H1 (cell line): ENCODE data around the gene NT5M. TPM values are rescaled to one million over a fixed set of nuclear protein-coding genes. Genes with fewer than 3 reads are reported as not detected.

Experiments used
- CHD2 ChIP-seq: IDR thresholded peaks from 2 replicates; pipeline ENCODE4 v1.6.1; 2012; ENCODE audit warnings: low read length, improper control_type of control experiment
- CHD7 ChIP-seq: fragments of 300-600 bp; sonication (generic); IDR thresholded peaks from 2 replicates; pipeline ENCODE4 v1.7.1; 2012; ENCODE audit warnings: low read length, moderate library complexity, mild to moderate bottlenecking, inconsistent platforms; ENCODE audit not compliant: insufficient replicate concordance
- JUN ChIP-seq: IDR thresholded peaks from 2 replicates; pipeline ENCODE4 v1.6.1; 2011; ENCODE audit warnings: low read depth, mild to moderate bottlenecking, improper control_type of control experiment, low read length
- POU5F1 ChIP-seq: IDR thresholded peaks from 2 replicates; pipeline ENCODE4 v1.6.1; 2011; ENCODE audit warnings: low read depth, mild to moderate bottlenecking, low read length, moderate library complexity
- RNF2 ChIP-seq: fragments of 200-900, 300-1000 bp; sonication (generic); IDR thresholded peaks from 2 replicates; pipeline ENCODE4 v1.7.1; 2016; ENCODE audit warnings: borderline replicate concordance, low read depth, mild to moderate bottlenecking, antibody characterized with exemption, low read length; ENCODE audit not compliant: poor library complexity, severe bottlenecking; ENCODE audit errors: missing control alignments
- SIN3A ChIP-seq, 2 experiments: IDR thresholded peaks in 1 of 2; conservative IDR thresholded peaks in 1 of 2; 2 replicates each; pipeline ENCODE4 v1.6.1; 2011 to 2012; ENCODE audit warnings: low read length in 2 of 2, improper control_type of control experiment in 1 of 2, low read depth in 1 of 2, mild to moderate bottlenecking in 1 of 2
- SUZ12 ChIP-seq: fragments of 200-600 bp; sonication (generic); IDR thresholded peaks from 2 replicates; pipeline ENCODE4 v1.6.1; 2012; ENCODE audit warnings: mild to moderate bottlenecking, inconsistent platforms, low read length, moderate library complexity, mixed read lengths
- TAF1 ChIP-seq: IDR thresholded peaks from 2 replicates; pipeline ENCODE4 v1.6.1; 2011; ENCODE audit warnings: mild to moderate bottlenecking, low read depth, low read length
- polyA plus RNA-seq, 7 experiments: library from polyadenylated mRNA; depleted of rRNA in 3 of 7; stranded (reverse) in 5 of 7; unstranded in 2 of 7; fragments of >200 nt in 5 of 7; fragments of 200-250 nt in 2 of 7; gene quantifications; 1 replicate in 5 of 7; 2 replicates in 1 of 7; 4 replicates in 1 of 7; pipeline versions ENCODE4 v1.2.1 to v1.2.3, GENCODE V29; 2011 to 2013; ENCODE audit warnings: missing spikeins in 2 of 7, mixed read lengths in 2 of 7
- total RNA-seq: library from RNA; stranded (reverse); fragmentation: NEBNext Ultra II Directional; extraction: Animal tissue kit (Norgen Biotek cat#: 25700); gene quantifications from 2 replicates; pipeline ENCODE4 v1.2.1, GENCODE V29; 2021

NT5M gene
- total and polyA plus RNA-seq, 2 of the 8 experiments (the other 6 are each of a cell fraction or from before 2014, with no cell fraction given), result 7.6 to 18.2 TPM

- no peak for TF ChIP-seq CHD7
- TF ChIP-seq JUN, result no peak
- TF ChIP-seq RNF2, result no peak
- no peak for TF ChIP-seq POU5F1
- TF ChIP-seq SUZ12, result no peak
- no peak for TF ChIP-seq SIN3A (conservative IDR thresholded peaks at IDR 0.05 in 1 of 2, IDR thresholded peaks at IDR 0.05 in 1 of 2; ENCODE audit: low read depth in 1 of 2, low read length in 2 of 2)
- no peak for TF ChIP-seq TAF1
- no peak for TF ChIP-seq CHD2
Observed at GRCh38 chr17:17381446-17382064, 78.4 kb downstream of the NT5M start (continued).
